Activated CD4-positive, alpha-beta T cell treated with anti-CD3 and anti-CD28 coated beads, Interleukin-2, amount 10 ng/mL, durations not matched to agents 7 days and 5 days (primary cell): ENCODE measurements around the gene GPC6. TPM values are rescaled to one million over a fixed set of nuclear protein-coding genes. Genes with fewer than 3 reads are reported as not detected.

Source experiments
- CTCF ChIA-PET: fragments of 350-600 bp; sonication (Branson Sonifier 250); formaldehyde crosslinking; loops from one replicate; lab custom pipeline; 2021; ENCODE audit warnings: antibody characterized with exemption; lab: Charles Lee
- POLR2A ChIA-PET: fragments of 350-600 bp; sonication (Branson Sonifier 250); formaldehyde crosslinking; loops from one replicate; lab custom pipeline; 2021; ENCODE audit warnings: antibody characterized with exemption; lab: Charles Lee
- DNase-seq: peaks from one replicate; pipeline ENCODE4 v3.0.0-alpha.2; 2020
- H3K27ac Mint-ChIP-seq: one replicate; pipeline ENCODE4 v1.8.0; 2021; ENCODE audit warnings: mild to moderate bottlenecking, moderate library complexity, mixed read lengths
- H3K27me3 Mint-ChIP-seq: one replicate; pipeline ENCODE4 v1.8.0; 2021; ENCODE audit warnings: mixed read lengths
- H3K36me3 Mint-ChIP-seq: one replicate; pipeline ENCODE4 v1.8.0; 2021; ENCODE audit warnings: low read depth, mixed read lengths
- H3K4me1 Mint-ChIP-seq: one replicate; pipeline ENCODE4 v1.8.0; 2021; ENCODE audit warnings: mixed read lengths
- H3K4me3 Mint-ChIP-seq: one replicate; pipeline ENCODE4 v1.8.0; 2021; ENCODE audit warnings: mild to moderate bottlenecking, moderate library complexity, mixed read lengths
- H3K9me3 Mint-ChIP-seq: one replicate; pipeline ENCODE4 v1.8.0; 2021; ENCODE audit warnings: mixed read lengths
- total RNA-seq, 2 experiments: library from RNA; stranded (reverse); gene quantifications; one replicate each; pipeline ENCODE4 v1.2.3, GENCODE V29; 2021

The GPC6 gene
- total RNA-seq, 2 experiments from 2014 or later: not detected

DNA sequence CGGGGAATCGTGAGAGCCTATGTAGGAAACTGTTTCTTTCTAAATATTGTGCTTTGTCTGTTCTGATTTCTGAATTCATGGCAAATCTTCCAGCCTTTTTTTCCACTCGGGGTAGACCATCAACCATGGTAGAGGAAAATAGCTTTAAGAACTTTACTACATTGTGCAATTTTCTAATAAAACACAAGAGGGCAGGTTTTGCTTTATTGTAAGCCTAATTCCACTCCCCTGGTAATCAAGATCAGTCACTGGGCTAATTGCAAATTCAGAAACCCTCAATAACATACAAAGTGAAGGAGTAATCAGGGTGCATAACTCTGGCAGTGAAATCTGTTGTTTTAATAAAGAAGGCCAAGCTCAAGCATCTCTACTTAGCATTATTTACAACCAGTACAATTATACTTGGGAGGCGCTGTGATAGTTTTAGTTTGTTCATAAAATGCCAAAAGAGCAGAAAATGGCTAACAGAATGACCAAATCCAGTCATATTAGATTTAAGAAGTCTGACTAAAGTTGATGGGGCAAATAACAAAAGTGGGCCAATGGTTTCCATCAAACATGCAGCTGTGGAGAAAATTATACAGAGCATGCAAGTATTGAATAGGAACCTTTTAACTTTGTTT, 1209.1 kb downstream of the GPC6 start:
- H3K4me1 Mint-ChIP-seq: peaks cover 12% of the 10 kb centered on the region
- POLR2A ChIA-PET: no interaction called here

DNA sequence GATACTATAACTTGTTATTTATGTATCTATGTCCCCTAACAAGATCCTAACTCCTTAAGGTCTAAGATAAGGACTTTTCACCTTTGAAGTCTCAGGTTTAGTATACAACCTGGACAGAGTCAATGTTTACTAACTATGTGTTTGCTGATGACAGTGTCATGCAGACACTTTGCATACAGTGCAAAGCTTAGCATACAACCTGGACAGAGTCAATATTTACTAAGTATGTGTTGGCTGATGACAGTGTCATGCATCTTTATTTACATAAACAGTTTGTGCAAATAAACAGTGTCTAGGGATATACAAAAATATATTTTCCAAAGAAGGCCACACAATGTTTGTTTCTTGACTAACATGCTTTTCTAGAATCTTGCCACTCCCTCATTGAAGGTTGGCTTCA, 1218.2 kb downstream of the GPC6 start:
- Mint-ChIP-seq H3K27me3 (no peaks in the 10 kb centered on the region), H3K9me3 (no peaks in the 10 kb centered on the region), H3K36me3 (no peaks in the 10 kb centered on the region), H3K4me3 (no peak overlapping the region), H3K4me1 (no peaks in the 10 kb centered on the region), H3K27ac (no peak overlapping the region)
- no peak for DNase-seq
- ChIA-PET POLR2A (no interaction called here), CTCF (no interaction called here)

More for the DNA sequence above, 1209.1 kb downstream of the GPC6 start:
- Mint-ChIP-seq H3K4me3 (no peak overlapping the region), H3K9me3 (no peaks in the 10 kb centered on the region), H3K27ac (no peak overlapping the region), H3K36me3 (no peaks in the 10 kb centered on the region), H3K27me3 (peaks cover 3% of the 10 kb centered on the region)
- CTCF ChIA-PET: interaction anchor here (0.7 to 2.1 kb wide), 6 partner anchors 10 to 182 kb away, joined by 3 to 9 read pairs (median 4); partner anchors contain the start of gene TGDS
- DNase-seq: no peak

DNA sequence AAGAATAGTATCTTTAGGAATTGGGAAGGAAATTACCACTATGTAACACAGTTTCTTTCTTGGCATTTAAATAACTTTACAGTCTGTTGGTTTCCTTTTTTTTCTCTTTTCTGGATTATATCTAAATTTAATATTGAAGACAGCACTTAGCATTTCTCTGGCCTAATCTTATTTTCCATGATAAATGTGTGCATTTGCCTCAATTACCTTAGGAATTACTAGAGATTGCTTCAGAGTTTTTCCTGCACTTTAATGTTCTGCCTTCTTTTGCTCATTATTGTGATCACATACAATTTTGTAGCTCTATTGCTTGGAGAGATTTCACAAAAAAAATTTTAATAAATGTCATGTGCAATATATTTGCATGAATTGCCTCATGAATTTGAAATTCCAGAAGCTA, 1227.7 kb downstream of the GPC6 start:
- DNase-seq: no peak
- Mint-ChIP-seq H3K4me3 (no peak overlapping the region), H3K4me1 (no peaks in the 10 kb centered on the region), H3K27ac (no peak overlapping the region), H3K9me3 (no peaks in the 10 kb centered on the region), H3K27me3 (no peaks in the 10 kb centered on the region), H3K36me3 (no peaks in the 10 kb centered on the region)
- ChIA-PET CTCF (no interaction called here), POLR2A (no interaction called here)

DNA sequence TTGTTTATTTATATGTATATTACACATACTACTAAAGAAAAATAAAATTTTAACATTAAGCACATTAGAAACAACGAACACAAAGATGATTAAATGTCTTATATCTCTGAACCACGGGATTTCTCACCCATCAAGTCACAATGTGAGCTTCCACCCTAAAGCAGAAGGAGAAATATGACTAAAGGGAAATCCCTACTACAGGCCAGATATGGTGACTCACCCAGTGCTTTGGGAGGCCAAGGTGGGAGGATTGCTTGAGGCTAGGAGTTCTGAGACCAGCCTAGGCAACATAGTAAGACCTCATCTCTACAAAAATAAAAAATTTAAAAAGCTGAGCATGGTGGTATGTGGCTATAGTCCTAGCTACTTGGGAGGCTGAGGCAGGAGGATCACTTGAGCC, 1228.3 kb downstream of the GPC6 start:
- DNase-seq: no peak

DNA sequence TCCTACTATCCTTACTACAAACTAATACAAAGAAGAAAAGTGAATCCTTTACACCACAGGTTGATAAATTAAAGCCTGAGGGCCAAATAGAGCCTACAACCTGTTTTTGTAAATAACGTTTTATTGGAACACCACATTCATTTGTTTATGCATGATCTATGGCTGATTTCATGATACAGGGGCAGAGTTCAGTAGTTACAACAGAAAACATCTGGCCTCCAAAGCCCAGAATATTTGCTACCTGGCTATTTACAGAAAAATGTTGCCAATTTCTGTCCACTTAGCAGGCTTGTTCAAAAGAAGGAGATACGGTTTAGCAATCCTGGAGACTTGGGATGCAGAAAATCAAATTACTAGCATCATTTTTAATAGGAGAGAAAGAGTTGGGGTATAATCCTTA, 1228.8 kb downstream of the GPC6 start:
- POLR2A ChIA-PET: no interaction called here
- Mint-ChIP-seq H3K9me3 (no peaks in the 10 kb centered on the region), H3K27me3 (no peaks in the 10 kb centered on the region), H3K27ac (no peak overlapping the region), H3K36me3 (no peaks in the 10 kb centered on the region), H3K4me3 (no peak overlapping the region), H3K4me1 (no peaks in the 10 kb centered on the region)
- CTCF ChIA-PET: no interaction called here
- DNase-seq: no peak

More for the DNA sequence above, 1228.3 kb downstream of the GPC6 start:
- ChIA-PET POLR2A (no interaction called here), CTCF (no interaction called here)
- Mint-ChIP-seq H3K4me3 (no peak overlapping the region), H3K27ac (no peak overlapping the region), H3K9me3 (no peaks in the 10 kb centered on the region), H3K36me3 (no peaks in the 10 kb centered on the region), H3K4me1 (no peaks in the 10 kb centered on the region), H3K27me3 (no peaks in the 10 kb centered on the region)
